Subcutaneous adipose tissue (tissue), 4 donors: Measurements from ENCODE around the gene SFMBT1. TPM values are rescaled to one million over a fixed set of nuclear protein-coding genes. Genes with fewer than 3 reads are reported as not detected.

ENCODE experiments used
- total RNA-seq, 4 donors: library from RNA; depleted of rRNA; stranded (reverse); fragments of >200 nt; gene quantifications; one replicate each; pipeline ENCODE4 v1.1.0, GENCODE V29; 2016
- TF ChIP-seq, protein P1 (sequence below): fragments of 450-650 bp; IDR thresholded peaks from one replicate; pipeline ENCODE4 v1.5.1; 2016; ENCODE audit warnings: low read depth, mild to moderate bottlenecking, control low read depth, antibody characterized with exemption, moderate library complexity

Gene SFMBT1
- total RNA-seq, 4 donors from 2014 or later = 4.9 to 15.5 (median 12.2) TPM

DNA sequence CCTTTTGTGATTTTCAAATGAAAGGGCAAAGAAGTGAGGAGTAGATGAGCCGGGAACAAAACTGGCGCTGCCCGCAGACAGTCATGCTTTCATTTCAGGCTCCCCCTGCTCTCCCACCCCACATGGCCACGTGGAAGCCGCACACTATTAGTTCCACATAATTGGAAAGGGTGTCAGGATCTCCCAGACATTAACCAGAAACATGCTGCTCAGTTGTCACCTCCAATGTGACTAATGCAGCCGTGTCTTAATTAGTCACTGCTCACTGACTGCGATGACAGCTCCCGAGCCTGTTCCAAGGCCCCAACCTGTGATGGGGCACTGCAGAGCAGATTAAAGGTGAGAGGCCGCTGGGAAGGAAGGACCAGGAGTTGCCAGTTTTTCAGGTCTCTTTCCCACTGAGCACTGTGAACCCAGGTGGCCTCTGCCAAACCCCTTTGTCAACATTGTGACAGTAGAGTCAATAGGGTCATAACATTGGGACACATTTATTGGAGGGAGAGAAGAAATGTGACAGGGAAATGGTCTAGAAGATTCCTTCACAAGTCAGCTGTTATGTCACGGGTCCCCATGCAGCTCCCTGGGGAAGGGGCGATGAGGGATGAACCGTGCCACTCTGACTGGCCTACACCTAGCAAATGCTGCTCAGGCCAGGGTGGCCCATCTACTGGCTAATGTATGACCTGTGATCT, 38.6 kb upstream of the SFMBT1 start:
- TF ChIP-seq, protein P1, sequence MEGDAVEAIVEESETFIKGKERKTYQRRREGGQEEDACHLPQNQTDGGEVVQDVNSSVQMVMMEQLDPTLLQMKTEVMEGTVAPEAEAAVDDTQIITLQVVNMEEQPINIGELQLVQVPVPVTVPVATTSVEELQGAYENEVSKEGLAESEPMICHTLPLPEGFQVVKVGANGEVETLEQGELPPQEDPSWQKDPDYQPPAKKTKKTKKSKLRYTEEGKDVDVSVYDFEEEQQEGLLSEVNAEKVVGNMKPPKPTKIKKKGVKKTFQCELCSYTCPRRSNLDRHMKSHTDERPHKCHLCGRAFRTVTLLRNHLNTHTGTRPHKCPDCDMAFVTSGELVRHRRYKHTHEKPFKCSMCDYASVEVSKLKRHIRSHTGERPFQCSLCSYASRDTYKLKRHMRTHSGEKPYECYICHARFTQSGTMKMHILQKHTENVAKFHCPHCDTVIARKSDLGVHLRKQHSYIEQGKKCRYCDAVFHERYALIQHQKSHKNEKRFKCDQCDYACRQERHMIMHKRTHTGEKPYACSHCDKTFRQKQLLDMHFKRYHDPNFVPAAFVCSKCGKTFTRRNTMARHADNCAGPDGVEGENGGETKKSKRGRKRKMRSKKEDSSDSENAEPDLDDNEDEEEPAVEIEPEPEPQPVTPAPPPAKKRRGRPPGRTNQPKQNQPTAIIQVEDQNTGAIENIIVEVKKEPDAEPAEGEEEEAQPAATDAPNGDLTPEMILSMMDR = no peak

DNA sequence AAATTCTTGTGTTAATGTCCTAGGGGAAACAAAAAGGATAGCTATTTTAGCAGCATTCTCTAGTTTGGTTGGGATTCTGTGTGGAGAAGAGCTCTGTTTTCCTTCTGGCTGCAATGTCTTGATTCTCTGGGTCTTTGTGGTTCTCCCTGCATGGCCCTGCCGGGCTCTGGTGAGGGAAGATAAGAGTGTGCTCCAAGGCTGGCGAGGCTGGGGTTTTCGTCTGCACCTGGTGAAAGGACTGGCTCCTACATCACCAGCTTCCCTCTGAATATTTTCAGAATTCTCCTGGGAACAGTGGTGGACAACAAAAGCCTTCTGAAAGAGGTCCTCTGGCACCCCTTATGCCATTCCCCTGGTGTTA, 38.1 kb upstream of the SFMBT1 start:
- TF ChIP-seq, protein P1 = no peak

DNA sequence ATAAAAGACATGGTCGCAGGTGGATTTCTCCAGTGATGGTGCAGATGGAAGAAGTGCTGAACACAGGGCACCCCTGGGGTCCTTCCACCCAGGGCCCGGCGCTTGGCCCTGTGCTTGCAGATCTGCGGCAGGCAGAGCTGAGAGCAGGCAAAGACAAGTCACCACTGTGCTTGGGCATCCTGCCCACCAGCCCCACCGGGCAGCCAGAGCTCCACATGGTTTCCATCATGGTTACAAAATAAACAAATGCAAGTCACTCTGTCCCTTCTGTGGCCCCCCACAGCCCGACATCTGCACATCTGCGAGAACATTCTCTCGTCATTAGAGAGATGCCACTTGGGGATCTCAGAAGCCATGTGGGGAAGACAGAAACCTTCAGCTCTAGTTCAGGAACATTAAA, 37.6 kb upstream of the SFMBT1 start:
- TF ChIP-seq, protein P1 = no peak

DNA sequence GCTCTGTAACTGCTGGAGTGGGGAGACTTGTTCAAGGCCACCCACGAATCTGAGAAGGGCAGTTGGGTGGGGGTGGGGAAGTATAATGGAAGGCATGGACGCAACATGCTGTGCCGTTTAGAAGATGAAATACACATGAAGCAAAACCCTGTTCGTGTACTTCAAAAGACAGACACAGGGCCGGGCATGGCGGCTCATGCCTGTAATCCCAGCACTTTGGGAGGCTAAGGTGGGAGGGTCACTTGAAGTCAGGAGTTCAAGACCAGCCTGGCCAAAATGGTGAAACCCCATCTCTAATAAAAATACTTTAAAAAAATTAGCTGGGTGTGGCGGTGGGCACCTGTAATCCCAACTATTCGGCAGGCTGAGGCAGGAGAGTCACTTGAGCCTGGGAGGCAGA, 36.9 kb upstream of the SFMBT1 start:
- TF ChIP-seq, protein P1 = no peak

DNA sequence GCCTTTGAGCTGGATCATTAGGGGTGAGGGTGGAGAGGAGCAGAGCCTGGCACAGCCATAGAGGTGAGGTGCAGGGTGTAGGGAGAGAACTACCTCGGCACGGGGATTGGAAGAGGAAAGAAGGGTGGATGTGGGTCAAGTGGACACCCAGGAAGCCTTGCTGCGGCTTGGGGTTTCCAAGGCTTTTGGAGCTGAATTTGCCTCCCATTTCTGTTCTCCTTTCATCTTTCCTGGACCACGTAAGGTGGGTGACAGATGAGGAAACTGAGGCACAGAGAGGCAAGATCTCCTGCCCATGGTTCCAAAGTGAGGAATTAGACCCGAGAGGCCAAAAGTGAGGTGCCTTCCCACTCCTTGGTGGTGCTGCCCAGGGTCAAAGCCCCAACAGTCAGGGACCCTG, 35.4 kb upstream of the SFMBT1 start:
- TF ChIP-seq, protein P1 = no peak

DNA sequence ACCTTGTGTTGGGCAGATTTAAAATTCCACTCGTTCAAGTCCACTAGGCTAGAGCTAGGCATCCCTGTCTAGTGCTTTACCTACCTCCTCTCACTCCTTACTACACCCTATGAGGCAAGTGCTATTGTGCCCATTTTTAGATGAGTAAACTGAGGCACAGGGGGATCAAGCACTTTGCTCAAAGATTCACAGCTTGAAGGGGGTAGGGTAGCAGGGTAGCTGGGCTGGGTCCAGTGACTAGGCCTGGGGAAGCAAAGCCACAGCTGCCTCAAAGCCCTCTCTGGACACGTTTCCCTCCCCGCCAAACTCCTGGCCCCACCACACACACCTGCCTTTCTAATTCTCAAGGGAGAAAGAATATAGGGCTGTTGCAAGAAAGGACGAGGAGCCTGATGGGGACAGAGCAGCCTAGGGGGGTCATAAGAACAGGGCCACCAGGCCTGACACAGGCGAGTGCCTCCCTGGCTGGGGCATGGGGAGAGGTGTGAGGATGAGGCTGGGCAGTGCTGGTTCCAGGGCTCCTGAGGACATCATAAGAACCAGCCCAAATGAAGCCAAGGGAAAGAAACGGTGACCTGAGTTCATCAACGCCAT, 34.8 kb upstream of the SFMBT1 start:
- TF ChIP-seq, protein P1 = no peak

DNA sequence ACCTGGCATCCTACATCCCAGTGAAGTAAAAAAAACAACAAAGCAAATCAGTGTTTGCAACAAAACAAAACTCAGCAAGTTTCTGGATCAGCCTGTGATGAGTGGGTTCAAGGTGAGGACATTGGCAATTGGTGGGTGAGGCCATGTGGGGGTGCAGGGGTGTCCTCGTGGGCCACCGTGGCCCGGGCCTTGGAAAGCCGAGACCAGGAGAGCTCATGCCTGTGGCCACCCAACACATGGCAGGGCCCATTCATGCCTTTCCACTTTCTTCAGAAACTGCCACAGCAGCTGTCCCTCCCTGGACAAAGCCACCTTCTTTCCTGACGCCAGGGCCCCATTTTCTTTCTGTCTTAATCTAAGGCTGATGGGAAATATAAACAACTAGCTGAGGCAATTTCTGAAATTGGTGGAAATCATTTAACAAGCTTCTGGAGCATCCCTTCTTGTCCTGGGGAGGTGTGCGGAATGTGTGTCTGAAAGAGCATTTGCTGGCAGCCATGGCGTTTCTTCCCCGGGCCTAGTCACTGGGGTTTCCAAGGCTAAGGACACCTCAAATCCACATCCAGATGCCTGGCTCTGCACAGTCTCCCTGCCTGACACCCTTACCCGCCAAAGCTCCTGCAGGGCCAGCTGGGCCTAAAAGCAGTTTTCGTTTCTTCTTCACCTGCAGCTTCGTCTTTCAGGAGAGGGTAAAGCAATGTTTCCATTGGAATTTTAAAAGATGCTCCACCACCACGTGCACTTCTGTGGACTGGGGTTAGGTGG, 34.1 kb upstream of the SFMBT1 start:
- TF ChIP-seq, protein P1 = no peak
